Suppressor macrophage treated with lipopolysaccharide for 1 hour (primary cell): ENCODE data around the gene SCAMP5.

Source experiments
- DNase-seq, 3 donors: peaks; one replicate each; pipeline ENCODE4 v3.0.0-alpha.2; 2020 to 2022

SCAMP5 gene

GRCh38 chr15:74995182-74995778 lies at the start of gene SCAMP5:
TSS of gene SCAMP5 (plus strand) at chr15:74995563. CDS start at chr15:75011840, 16,277 bp downstream.
- DNase-seq = peak; percentile 96 to 97 (median 96)

DNA sequence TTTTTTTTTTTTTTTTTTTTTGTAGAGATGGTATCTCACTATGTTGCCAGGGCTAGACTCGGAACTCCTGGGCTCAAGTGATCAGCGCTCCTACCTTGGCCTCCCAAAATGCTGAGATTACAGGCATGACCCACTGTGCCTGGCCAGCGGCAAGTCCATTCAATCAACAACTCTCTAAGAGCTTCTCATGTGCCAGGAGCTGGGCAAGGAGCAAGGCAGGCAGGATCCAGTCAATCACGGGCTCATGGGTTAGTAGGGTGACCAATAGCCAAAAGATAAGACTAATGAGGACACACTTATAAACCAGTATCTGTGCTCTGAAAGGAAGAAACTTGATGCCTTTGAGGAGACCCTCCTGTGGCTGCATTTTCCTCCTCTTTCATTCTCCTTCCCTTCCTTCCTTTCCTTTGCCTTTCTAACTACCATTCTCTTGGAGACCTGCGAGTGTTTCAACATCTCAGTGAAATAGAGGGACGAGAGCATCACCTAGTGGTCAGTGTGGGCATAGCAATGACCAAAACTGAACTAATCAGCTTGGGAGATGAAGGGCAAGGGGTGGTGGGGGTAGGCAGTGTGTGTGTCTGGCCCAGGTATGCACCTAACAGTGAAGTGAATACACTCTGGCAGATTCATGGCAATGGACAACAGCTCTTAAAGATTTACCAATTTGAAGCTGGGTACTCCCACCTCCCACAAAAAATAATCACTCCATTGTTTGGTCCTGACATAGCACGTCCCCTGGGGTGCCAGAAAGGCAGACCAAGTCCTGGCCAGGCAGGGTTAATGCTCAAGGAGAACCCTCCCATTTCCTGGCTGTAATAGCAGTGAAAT lies 45.1 kb upstream of the SCAMP5 start:
- DNase-seq = peak; percentile 81 to 87 (median 81)

GRCh38 chr15:74951006-74951405 lies 44.4 kb upstream of the SCAMP5 start:
- DNase-seq = no peak

- no peak for DNase-seq
Observed at GRCh38 chr15:74954515-74954914, 40.8 kb upstream of the SCAMP5 start.

- no peak for DNase-seq
Observed at GRCh38 chr15:74955017-74955416, 40.3 kb upstream of the SCAMP5 start.

DNA sequence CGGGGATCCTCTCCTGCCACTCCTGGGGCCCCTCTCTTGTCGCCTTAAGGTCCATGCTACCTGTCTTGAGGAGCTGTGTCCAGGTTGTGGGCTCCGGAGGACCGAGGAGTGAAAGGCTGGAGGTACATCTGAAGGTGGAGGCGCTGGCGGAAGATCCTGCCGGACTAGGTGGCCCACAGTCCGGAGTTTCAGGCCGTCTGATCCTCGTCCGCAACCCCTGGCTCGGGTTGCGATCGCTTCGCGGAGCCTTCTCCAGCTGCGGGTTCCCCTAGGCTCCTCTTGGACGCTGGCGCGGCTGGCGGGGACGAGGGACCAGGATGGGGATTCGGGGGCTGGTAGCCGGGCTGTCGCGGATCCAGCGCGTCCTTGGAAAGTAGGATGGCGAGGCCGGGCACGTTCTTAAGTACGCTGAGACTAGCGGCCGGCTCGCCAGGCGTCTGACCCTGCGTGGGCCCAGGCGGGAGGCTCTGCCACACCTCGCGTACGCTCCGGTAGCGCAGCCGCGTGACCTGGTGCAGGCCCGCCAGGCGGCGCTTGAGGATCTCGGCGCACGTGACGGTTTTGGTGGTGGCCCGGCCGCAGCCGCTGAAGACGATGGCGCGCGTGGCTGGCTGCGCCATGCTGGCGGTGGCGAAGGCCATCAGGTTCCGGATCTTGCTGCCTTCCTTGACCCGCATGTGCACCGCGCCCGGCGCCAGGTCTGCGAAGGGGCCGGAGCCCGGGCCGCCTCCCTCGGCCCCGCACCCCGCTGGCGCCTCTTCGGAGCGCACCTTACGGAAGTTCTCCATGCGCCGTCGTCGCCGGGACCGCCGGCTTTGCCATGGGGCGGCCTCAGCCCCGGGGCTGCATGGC lies 39.3 kb upstream of the SCAMP5 start:
- peak; percentile 65 to 81 (median 72) for DNase-seq

GRCh38 chr15:74956648-74957475 lies 38.5 kb upstream of the SCAMP5 start, which contains the start of gene RPP25:
TSS of gene RPP25 (minus strand) at chr15:74956772. CDS start at chr15:74956583, 189 bp downstream.
- peak; percentile 69 to 91 (median 76) for DNase-seq

GRCh38 chr15:74957476-74958035 lies 37.8 kb upstream of the SCAMP5 start:
- no peak for DNase-seq

DNA sequence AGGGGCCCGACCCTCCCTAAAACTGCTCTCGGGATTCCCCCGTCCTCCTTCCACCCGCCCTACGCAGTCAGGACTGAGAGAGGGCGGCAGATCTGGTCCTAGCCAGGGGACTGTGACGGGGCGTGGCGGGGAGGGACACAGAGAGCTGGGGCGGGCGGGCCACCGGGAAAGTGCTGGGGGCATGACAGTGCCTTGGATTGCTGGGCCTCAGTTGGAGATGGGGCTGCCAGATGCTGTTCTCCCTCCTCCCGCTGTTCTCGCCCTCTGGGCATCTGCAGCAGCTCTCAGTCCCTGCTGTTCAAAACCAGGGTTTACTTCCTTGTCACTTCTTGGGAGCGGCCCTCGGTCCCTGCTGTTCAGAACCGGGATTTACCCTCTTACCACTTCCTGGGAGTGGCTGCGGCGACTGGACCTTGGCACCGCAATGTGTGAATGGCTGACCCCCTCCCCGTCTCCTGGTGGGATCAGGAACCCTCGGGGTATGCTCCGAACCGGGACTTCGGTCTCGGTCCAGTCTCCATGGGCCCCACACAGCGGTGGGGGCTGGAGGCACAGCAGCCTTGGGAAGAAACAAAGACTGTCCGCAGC lies 36.9 kb upstream of the SCAMP5 start:
- DNase-seq = peak; percentile 62 to 71 (median 63)

- peak in 1 of 3 donors; percentile 23 for DNase-seq
Observed at GRCh38 chr15:74958908-74959585, 36.3 kb upstream of the SCAMP5 start.

DNA sequence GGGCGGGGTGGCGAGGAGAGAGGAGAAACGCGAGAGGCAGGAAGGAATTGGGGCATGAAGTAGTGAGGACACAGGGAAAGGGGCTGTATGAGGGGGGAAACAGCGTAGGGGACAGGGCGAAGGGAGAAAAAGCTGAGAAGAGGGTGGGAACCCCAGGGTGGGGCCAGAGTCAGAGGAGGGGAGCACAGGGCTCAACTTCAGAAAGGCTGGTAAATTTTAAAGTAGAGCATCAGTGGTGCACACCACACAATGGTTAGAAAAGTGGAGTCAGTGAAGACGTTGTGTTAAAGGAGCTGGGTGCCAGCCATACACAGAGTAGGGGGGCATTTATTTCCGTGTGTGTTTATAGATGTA lies 35.8 kb upstream of the SCAMP5 start:
- DNase-seq = no peak

GRCh38 chr15:74960286-74960685 lies 35.1 kb upstream of the SCAMP5 start:
- DNase-seq = no peak

- no peak for DNase-seq
Observed at GRCh38 chr15:74960995-74961588, 34.3 kb upstream of the SCAMP5 start.

DNA sequence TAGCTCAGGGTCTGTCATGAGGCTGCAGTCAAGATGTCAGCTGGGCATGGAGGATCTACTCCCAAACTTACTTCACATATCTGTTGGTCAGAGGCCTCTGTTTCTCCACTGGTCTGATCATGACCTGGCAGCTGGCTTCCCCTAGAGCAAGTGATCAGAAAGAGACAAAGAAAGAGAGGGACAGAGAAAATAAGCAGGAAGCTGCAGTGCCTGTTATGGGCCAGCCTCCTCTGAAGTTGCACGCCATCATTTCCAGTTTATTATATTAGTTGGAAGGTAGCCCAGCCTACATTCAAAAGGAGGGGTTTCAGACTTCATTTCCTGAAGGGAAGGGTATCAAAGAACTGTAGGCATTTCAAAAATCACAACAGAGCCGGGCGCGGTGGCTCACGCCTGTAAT lies 33.7 kb upstream of the SCAMP5 start:
- DNase-seq = no peak

DNA sequence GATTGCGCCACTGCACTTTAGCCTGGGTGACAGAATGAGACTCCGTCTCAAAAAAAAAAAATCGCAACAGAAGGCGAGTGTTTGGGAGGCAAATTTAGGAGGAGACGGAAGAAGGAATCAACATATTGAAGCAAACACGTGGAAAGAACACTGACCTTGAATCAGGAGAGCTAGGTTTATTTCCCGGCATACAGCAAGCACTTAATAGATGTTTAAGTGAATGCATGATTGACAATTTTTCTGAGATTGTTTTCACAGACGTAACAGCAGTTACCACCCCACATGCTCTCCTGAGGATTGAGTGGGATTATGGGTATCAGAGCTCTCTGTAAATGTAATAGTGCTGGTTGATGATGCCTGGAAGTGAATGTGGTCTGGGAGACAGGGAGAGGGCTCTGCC lies 33.1 kb upstream of the SCAMP5 start:
- DNase-seq = no peak

DNA sequence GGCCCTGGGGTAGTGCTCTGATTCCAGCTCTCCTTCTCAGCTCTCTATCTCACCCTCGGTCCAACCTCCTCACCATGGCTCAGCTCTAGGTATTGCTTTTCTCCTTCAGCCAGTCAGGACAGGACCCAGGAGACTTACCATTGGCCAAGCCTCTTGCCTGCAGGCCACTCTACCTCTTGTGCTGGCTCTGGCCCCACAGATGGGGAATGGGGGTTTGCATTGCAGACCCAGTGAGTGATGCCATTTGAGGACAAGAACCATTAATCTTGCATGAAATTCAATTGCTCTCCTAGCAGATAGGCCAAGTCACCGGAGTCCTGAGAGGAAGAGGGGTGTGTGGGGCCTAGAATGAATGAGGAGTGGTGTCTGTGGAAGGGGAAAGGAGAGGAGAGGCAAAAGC lies 32.7 kb upstream of the SCAMP5 start:
- no peak for DNase-seq

GRCh38 chr15:74963213-74963612 lies 32.1 kb upstream of the SCAMP5 start:
- DNase-seq = no peak

DNA sequence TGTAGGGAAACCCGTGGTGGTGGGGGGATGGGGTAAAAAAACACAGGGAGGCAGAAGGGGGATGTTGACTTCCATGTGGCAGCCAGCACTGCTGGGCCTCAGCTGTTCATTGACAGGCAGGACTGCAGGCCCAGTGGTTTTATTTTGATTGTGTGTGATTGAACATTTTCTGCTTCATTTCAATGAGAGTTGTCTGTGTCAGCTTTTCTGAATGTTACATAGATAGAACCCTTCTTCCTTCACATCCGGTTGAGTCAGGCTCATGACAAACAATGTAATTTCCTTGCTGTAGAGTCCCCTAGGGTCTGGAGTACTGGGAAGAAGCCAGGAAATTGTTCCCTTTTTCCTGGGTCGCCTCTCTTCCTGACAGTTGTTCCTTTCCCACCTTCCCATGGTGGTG lies 30.6 kb upstream of the SCAMP5 start:
- peak; percentile 26 to 69 (median 48) for DNase-seq

DNA sequence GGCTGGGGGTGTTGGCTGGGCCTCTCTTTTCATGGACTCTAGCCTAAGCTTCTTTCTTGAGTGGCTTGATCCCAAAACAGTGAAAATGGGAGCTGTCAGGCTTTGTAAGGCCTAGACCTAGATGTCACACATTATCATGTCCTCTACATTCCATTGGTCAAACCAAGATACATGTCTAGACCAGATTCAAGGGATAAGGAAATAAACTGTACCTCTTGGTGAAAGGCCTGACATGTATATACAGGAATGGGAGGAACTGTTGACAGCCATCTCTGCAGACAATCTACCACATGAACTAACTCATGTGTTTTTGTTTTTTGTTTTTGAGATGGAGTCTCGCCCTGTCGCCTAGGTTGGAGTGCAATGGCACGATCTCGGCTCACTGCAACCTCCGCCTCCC lies 27.7 kb upstream of the SCAMP5 start:
- no peak for DNase-seq

GRCh38 chr15:74976159-74976558 lies 19.2 kb upstream of the SCAMP5 start:
- no peak for DNase-seq

DNA sequence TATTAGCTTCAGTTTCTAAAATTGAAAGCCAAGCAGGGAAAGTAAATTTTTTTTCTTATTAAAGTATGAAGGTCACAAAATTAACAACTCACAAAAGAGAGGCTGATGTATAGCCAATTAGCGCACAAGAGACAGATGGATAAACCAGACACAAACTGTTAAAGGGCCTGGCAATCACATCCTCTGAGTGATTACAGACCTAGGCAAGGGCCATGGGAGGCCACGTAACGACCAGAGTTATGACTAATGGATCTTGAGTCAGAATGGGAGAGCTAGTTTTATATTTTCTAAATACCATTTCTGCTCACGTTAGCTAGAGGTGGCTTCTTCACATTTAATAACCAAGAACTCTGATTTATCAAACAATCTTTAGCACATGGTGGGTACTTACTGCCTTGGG lies 17.8 kb upstream of the SCAMP5 start:
- DNase-seq = no peak
